ENCODE data around the gene FAM83G. TPM values are rescaled to one million over a fixed set of nuclear protein-coding genes. Genes with fewer than 3 reads are reported as not detected.
"Not testable (repeated sequence)": the region's sequence is repeated elsewhere in the genome, so short reads cannot be mapped to it uniquely, and the experiment has no call there.

Gene FAM83G
- total RNA-seq, 4 donors from 2014 or later: 1.0 to 10.7 (median 1.8) TPM

GRCh38 chr17:18956581-18956980 is 48.0 kb downstream of the FAM83G start:
- Histone ChIP-seq H3K27me3 (no peaks in the 10 kb centered on the region), H3K27ac (no peak overlapping the region), H3K4me3 (no peak overlapping the region), H3K36me3 (no peaks in the 10 kb centered on the region), H3K9me3 (no peaks in the 10 kb centered on the region), H3K4me1 (peaks cover 0 to 2% of the 10 kb centered on the region in 2 donors)
- no peak for DNase-seq
- no peak for TF ChIP-seq POLR2A (IDR thresholded peaks at IDR 0.05)
- TF ChIP-seq, protein P1, sequence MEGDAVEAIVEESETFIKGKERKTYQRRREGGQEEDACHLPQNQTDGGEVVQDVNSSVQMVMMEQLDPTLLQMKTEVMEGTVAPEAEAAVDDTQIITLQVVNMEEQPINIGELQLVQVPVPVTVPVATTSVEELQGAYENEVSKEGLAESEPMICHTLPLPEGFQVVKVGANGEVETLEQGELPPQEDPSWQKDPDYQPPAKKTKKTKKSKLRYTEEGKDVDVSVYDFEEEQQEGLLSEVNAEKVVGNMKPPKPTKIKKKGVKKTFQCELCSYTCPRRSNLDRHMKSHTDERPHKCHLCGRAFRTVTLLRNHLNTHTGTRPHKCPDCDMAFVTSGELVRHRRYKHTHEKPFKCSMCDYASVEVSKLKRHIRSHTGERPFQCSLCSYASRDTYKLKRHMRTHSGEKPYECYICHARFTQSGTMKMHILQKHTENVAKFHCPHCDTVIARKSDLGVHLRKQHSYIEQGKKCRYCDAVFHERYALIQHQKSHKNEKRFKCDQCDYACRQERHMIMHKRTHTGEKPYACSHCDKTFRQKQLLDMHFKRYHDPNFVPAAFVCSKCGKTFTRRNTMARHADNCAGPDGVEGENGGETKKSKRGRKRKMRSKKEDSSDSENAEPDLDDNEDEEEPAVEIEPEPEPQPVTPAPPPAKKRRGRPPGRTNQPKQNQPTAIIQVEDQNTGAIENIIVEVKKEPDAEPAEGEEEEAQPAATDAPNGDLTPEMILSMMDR (IDR thresholded peaks at IDR 0.05): no peak
- intact Hi-C loops (cut with DNase I; ENCODE audit: low total_unique reads): no loop called here

GRCh38 chr17:18956021-18956420 is 48.5 kb downstream of the FAM83G start:
- H3K27me3 ChIP-seq; intact Hi-C loops (cut with DNase I; ENCODE audit: low total_unique reads); H3K9me3 ChIP-seq; H3K27ac ChIP-seq; H3K4me1 ChIP-seq; H3K4me3 ChIP-seq; H3K36me3 ChIP-seq; DNase-seq: not testable (repeated sequence)

DNA sequence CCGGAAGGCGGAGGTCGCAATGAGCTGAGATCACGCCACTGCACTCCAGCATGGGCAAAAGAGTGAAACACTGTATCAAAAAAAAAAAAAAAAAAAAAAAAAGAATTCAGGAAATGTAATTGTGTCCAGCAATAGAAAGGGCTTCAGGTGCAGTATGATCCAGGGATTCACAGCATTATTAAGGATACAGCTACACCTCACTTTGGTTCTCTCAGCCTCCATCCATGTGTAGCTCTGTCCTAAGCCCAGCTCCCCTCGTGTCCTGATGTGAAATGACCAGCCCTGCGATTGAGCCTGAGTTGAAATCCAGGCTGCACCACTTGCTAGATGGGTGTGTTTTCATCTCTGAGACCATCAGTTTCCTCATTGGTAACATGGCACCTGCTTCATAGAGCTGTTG is 49.6 kb downstream of the FAM83G start:
- no peaks in the 10 kb centered on the region for H3K9me3 ChIP-seq
- H3K27ac ChIP-seq: no peak overlapping the region
- H3K4me3 ChIP-seq: no peak overlapping the region
- no peak for TF ChIP-seq POLR2A (IDR thresholded peaks at IDR 0.05)
- TF ChIP-seq, protein P1 (IDR thresholded peaks at IDR 0.05): no peak
- H3K36me3 ChIP-seq: no peaks in the 10 kb centered on the region
- H3K27me3 ChIP-seq: no peaks in the 10 kb centered on the region
- no peak for DNase-seq
- no peaks in the 10 kb centered on the region for H3K4me1 ChIP-seq
- intact Hi-C loops (cut with DNase I; ENCODE audit: low total_unique reads): no loop called here

DNA sequence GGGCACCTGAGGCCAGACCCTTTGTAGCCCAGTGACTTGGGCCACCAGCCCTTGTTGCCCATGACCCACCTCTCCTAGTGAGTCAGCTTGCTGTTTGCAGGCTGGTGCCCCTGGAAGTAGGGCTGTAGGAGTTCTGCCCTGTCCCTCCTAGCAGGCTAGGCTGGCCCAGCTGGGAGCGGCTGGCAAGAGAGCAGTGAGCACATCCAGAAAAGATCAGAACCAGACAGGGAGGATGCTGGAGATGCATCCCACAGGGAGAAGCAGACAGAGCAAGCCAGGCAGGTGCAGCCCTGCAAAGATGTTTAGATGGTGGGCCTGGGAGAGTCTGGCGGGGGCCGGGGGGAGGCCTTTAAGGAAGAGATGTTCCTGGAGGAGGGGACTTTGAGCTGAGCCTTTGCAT is 50.2 kb downstream of the FAM83G start:
- H3K9me3 ChIP-seq: no peaks in the 10 kb centered on the region
- intact Hi-C loops (cut with DNase I; ENCODE audit: low total_unique reads): no loop called here
- DNase-seq: no peak
- no peaks in the 10 kb centered on the region for H3K4me1 ChIP-seq
- no peak overlapping the region for H3K4me3 ChIP-seq
- H3K27me3 ChIP-seq: no peaks in the 10 kb centered on the region
- TF ChIP-seq POLR2A (IDR thresholded peaks at IDR 0.05): no peak
- H3K36me3 ChIP-seq: no peaks in the 10 kb centered on the region
- H3K27ac ChIP-seq: no peak overlapping the region

DNA sequence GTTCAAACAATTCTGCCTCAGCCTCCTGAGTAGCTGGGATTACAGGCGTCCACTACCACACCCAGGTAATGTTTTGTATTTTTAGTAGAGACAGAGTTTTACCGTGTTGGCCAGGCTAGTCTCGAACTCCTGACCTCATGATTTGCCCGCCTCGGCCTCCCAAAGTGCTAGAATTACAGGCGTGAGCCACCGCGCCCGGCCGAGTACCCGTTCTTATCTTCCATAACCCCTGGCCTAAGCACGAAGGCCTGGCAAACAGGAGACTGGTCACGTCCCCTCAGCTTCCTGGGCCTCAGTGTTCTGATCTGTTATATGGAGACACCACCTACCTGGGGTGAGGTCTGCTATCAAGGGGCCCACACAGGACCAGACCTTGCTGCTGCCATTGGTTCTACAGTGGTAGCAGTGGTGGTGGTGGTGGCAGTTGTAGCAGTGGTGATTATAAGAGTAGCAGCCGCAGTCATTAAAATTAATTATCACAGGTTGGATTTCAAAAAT is 51.3 kb downstream of the FAM83G start:
- intact Hi-C loops (cut with DNase I; ENCODE audit: low total_unique reads): no loop called here

DNA sequence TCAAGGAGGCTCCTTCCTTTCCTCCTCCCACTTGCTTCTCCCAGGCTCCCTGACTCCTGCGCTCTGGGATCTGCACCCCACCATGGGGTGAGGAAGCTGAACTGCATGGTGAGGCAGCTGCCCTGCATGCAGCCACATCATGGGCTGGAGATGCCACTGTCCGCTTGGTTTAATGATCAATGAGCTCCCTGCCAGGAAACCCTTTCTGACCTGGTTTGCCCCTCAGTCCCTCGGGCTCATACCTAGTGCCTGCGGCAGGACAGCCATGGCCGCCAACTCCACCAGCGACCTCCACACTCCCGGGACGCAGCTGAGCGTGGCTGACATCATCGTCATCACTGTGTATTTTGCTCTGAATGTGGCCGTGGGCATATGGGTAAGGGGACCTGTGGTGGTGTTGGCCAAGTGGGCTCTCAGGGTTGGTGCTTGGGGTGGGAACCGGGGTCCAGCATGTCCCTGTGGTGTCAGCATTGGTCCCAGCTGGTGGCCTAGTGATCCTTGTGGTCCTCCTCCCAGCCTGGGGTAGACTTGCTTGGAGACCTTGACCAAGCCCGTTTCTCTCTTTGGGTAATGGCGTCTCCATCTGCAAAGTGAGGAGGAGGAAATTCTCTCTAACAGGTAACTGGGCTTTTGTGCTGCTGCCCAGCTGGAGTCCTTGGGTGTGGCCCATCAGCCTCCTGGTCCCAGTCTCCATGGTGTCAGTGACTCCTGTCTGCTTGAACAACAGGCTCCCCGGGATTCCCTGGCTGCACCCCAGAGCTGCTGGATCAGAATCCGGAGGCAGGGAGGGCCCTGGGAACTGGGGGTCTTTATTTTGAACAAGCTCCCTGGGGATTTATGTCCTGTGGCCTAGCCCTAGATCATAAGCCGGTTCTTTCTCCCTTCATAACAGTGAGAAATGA is 52.4 kb downstream of the FAM83G start, which contains the start of gene SLC5A10:
TSS of gene SLC5A10 (plus strand) at position 225 of the 902 bp plus-strand sequence. CDS start at position 266, 41 bp downstream.
- Histone ChIP-seq H3K27me3 (no peaks in the 10 kb centered on the region), H3K4me3 (no peak within 1 kb of the TSS), H3K27ac (no peak within 1 kb of the TSS), H3K4me1 (no peaks in the 10 kb centered on the region), H3K36me3 (no peaks in the 10 kb centered on the region), H3K9me3 (no peaks in the 10 kb centered on the region)
- no peak for TF ChIP-seq POLR2A (IDR thresholded peaks at IDR 0.05)
- TF ChIP-seq, protein P1 (IDR thresholded peaks at IDR 0.05): no peak
- intact Hi-C loops (cut with DNase I; ENCODE audit: low total_unique reads): no loop called here
- DNase-seq: no peak

More for the DNA sequence above, 51.3 kb downstream of the FAM83G start:
- no peak for TF ChIP-seq POLR2A (IDR thresholded peaks at IDR 0.05)
- TF ChIP-seq, protein P1 (IDR thresholded peaks at IDR 0.05): no peak
- H3K27ac ChIP-seq: no peak overlapping the region
- no peak overlapping the region for H3K4me3 ChIP-seq
- no peaks in the 10 kb centered on the region for H3K36me3 ChIP-seq
- no peaks in the 10 kb centered on the region for H3K27me3 ChIP-seq
- no peak for DNase-seq
- no peaks in the 10 kb centered on the region for H3K9me3 ChIP-seq
- no peaks in the 10 kb centered on the region for H3K4me1 ChIP-seq
